ENCODE measurements around the gene PRR12. TPM values are rescaled to one million over a fixed set of nuclear protein-coding genes. Genes with fewer than 3 reads are reported as not detected.

Gene PRR12
- polyA plus RNA-seq, 3 donors: 13.6 to 16.3 (median 15.1) TPM

GRCh38 chr19:49564616-49565045, 26.4 kb upstream of the PRR12 start:
- DNase-seq (ENCODE audit: low read depth in 3 of 3, low spot score in 2 of 3): no peak

- no peak for DNase-seq (ENCODE audit: low read depth in 3 of 3, low spot score in 2 of 3)
These were observed 25.7 kb upstream of the PRR12 start for GRCh38 chr19:49565261-49565660.

- DNase-seq (ENCODE audit: low read depth in 3 of 3, low spot score in 2 of 3): no peak
These were observed 24.7 kb upstream of the PRR12 start for GRCh38 chr19:49566302-49566701.

- DNase-seq (ENCODE audit: low read depth in 3 of 3, low spot score in 2 of 3): no peak
These were observed 23.0 kb upstream of the PRR12 start for GRCh38 chr19:49567861-49568441.

- DNase-seq (ENCODE audit: low read depth in 3 of 3, low spot score in 2 of 3): peak in 1 of 3 donors; percentile 69
These were observed 20.7 kb upstream of the PRR12 start for GRCh38 chr19:49570138-49570856.

GRCh38 chr19:49570997-49571676, 19.8 kb upstream of the PRR12 start:
- no peak for DNase-seq (ENCODE audit: low read depth in 3 of 3, low spot score in 2 of 3)

- no peak for DNase-seq (ENCODE audit: low read depth in 3 of 3, low spot score in 2 of 3)
These were observed 18.0 kb upstream of the PRR12 start for GRCh38 chr19:49573009-49573408.

GRCh38 chr19:49573425-49573824, 17.6 kb upstream of the PRR12 start:
- DNase-seq (ENCODE audit: low read depth in 3 of 3, low spot score in 2 of 3): no peak

- no peak for DNase-seq (ENCODE audit: low read depth in 3 of 3, low spot score in 2 of 3)
These were observed 16.7 kb upstream of the PRR12 start for GRCh38 chr19:49574206-49574755.

GRCh38 chr19:49579193-49579592, 11.8 kb upstream of the PRR12 start:
- no peak for DNase-seq (ENCODE audit: low read depth in 3 of 3, low spot score in 2 of 3)

- no peak for DNase-seq (ENCODE audit: low read depth in 3 of 3, low spot score in 2 of 3)
These were observed 11.1 kb upstream of the PRR12 start for GRCh38 chr19:49579947-49580263.

- peak; percentile 91 to 94 (median 92) for DNase-seq (ENCODE audit: low read depth in 3 of 3, low spot score in 2 of 3)
These were observed 10.5 kb upstream of the PRR12 start, which contains the start of gene NOSIP for GRCh38 chr19:49580264-49581006. TSS of gene NOSIP (minus strand) at chr19:49580556. CDS start at chr19:49560691, 19,865 bp downstream.

GRCh38 chr19:49581007-49581508, 9.9 kb upstream of the PRR12 start, which contains the start of gene PRRG2:
TSS of gene PRRG2 (plus strand) at chr19:49581316. CDS start at chr19:49583220, 1,904 bp downstream.
- DNase-seq (ENCODE audit: low read depth in 3 of 3, low spot score in 2 of 3): no peak

GRCh38 chr19:49583239-49583638, 7.7 kb upstream of the PRR12 start:
- DNase-seq (ENCODE audit: low read depth in 3 of 3, low spot score in 2 of 3): no peak

- DNase-seq (ENCODE audit: low read depth in 3 of 3, low spot score in 2 of 3): no peak
These were observed 6.0 kb upstream of the PRR12 start for GRCh38 chr19:49585023-49585422.

GRCh38 chr19:49587227-49587626, 3.8 kb upstream of the PRR12 start:
- DNase-seq (ENCODE audit: low read depth in 3 of 3, low spot score in 2 of 3): no peak

- DNase-seq (ENCODE audit: low read depth in 3 of 3, low spot score in 2 of 3): no peak
These were observed 2.4 kb upstream of the PRR12 start for GRCh38 chr19:49588365-49589122.

GRCh38 chr19:49589502-49589905, 1.5 kb upstream of the PRR12 start:
- DNase-seq (ENCODE audit: low read depth in 3 of 3, low spot score in 2 of 3): no peak

- peak; percentile 85 to 92 (median 88) for DNase-seq (ENCODE audit: low read depth in 3 of 3, low spot score in 2 of 3)
These were observed 661 bp upstream of the PRR12 start for GRCh38 chr19:49590071-49590970.

All from right renal cortex interstitium (tissue), 3 donors.